ENCODE measurements around the gene COL24A1. TPM values are rescaled to one million over a fixed set of nuclear protein-coding genes. Genes with fewer than 3 reads are reported as not detected.
"Not testable (repeated sequence)": the region's sequence is repeated elsewhere in the genome, so short reads cannot be mapped to it uniquely, and the experiment has no call there.

Gene COL24A1
- total and polyA plus RNA-seq, 12 donors, result 0.04 to 2.3 (median 0.54) TPM

- H3K27me3 ChIP-seq, result no peaks in the 10 kb centered on the region
- TF ChIP-seq CTCF (IDR thresholded peaks at IDR 0.05), result no peak
- intact Hi-C loops (cut with DNase I), result no loop called here
- H3K27ac ChIP-seq, result no peak overlapping the region
- 50 to 55% methylated on average over 1 of the region's 1 CpG for WGBS, 2 donors
- H3K9me3 ChIP-seq, result peaks cover 0 to 15% (median 5%) of the 10 kb centered on the region in 11 donors
- H3K4me3 ChIP-seq, result no peak overlapping the region
- no peaks in the 10 kb centered on the region for H3K4me1 ChIP-seq
- no peaks in the 10 kb centered on the region for H3K36me3 ChIP-seq
- DNase-seq (no peak), ATAC-seq (no peak)
These were observed 350.2 kb downstream of the COL24A1 start for GRCh38 chr1:85806236-85806965.

GRCh38 chr1:85801520-85801919, 355.1 kb downstream of the COL24A1 start:
- intact Hi-C loops (cut with DNase I), result no loop called here
- TF ChIP-seq CTCF (IDR thresholded peaks at IDR 0.05), result no peak
- H3K27me3 ChIP-seq, result no peaks in the 10 kb centered on the region
- 89 to 96% methylated on average over 1 of the region's 1 CpG for WGBS, 2 donors
- no peak overlapping the region for H3K27ac ChIP-seq
- H3K9me3 ChIP-seq, result no peaks in the 10 kb centered on the region
- no peaks in the 10 kb centered on the region for H3K4me1 ChIP-seq
- no peaks in the 10 kb centered on the region for H3K36me3 ChIP-seq
- no peak overlapping the region for H3K4me3 ChIP-seq
- no peak for ATAC-seq
- no peak for DNase-seq

GRCh38 chr1:85799737-85800136, 356.8 kb downstream of the COL24A1 start:
- Histone ChIP-seq H3K9me3 (no peaks in the 10 kb centered on the region), H3K4me1 (no peaks in the 10 kb centered on the region), H3K36me3 (no peaks in the 10 kb centered on the region), H3K27me3 (no peaks in the 10 kb centered on the region), H3K27ac (no peak overlapping the region), H3K4me3 (no peak overlapping the region)
- 76 to 87% methylated on average over 2 of the region's 2 CpGs for WGBS, 2 donors
- no peak for DNase-seq
- intact Hi-C loops (cut with DNase I), result no loop called here
- TF ChIP-seq CTCF (IDR thresholded peaks at IDR 0.05), result no peak
- no peak for ATAC-seq

- WGBS, 2 donors, result 81 to 90% methylated on average over 2 of the region's 2 CpGs
- H3K36me3 ChIP-seq, result no peaks in the 10 kb centered on the region
- H3K27me3 ChIP-seq, result no peaks in the 10 kb centered on the region
- no peak overlapping the region for H3K27ac ChIP-seq
- no peak for TF ChIP-seq CTCF (IDR thresholded peaks at IDR 0.05)
- H3K9me3 ChIP-seq, result no peaks in the 10 kb centered on the region
- intact Hi-C loops (cut with DNase I), result no loop called here
- H3K4me3 ChIP-seq, result no peak overlapping the region
- H3K4me1 ChIP-seq, result no peaks in the 10 kb centered on the region
- no peak for ATAC-seq
- no peak for DNase-seq
These were observed 358.2 kb downstream of the COL24A1 start for GRCh38 chr1:85798419-85798818.

- H3K4me3 ChIP-seq; H3K4me1 ChIP-seq; ATAC-seq; H3K27ac ChIP-seq; DNase-seq; H3K36me3 ChIP-seq; H3K27me3 ChIP-seq; intact Hi-C loops (cut with DNase I); H3K9me3 ChIP-seq: not testable (repeated sequence)
- WGBS, 2 donors, result 86 to 87% methylated on average over 6 of the region's 6 CpGs
These were observed 379.6 kb downstream of the COL24A1 start for GRCh38 chr1:85777021-85777420.

All from heart right ventricle (tissue), 16 donors.